NCI-H1930 (cell line): ENCODE measurements around the gene SLC30A3.
A peak's percentile ranks its signal among the peaks of the same experiment; 100 is the strongest.
"Not testable (repeated sequence)": the region's sequence is repeated elsewhere in the genome, so short reads cannot be mapped to it uniquely, and the experiment has no call there.

Experiments
- DNase-seq, 2 experiments: peaks; one replicate each; lab custom pipeline; 2025; lab: John Stamatoyannopoulos, UW

SLC30A3 gene, protein sequence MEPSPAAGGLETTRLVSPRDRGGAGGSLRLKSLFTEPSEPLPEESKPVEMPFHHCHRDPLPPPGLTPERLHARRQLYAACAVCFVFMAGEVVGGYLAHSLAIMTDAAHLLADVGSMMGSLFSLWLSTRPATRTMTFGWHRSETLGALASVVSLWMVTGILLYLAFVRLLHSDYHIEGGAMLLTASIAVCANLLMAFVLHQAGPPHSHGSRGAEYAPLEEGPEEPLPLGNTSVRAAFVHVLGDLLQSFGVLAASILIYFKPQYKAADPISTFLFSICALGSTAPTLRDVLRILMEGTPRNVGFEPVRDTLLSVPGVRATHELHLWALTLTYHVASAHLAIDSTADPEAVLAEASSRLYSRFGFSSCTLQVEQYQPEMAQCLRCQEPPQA

GRCh38 chr2:27262379-27263286 is at the start of gene SLC30A3:
SLC30A3 (minus strand) TSS chr2:27263047; CDS start chr2:27262906, 141 bp downstream.
- peak; percentile 19 to 58 for DNase-seq

DNA sequence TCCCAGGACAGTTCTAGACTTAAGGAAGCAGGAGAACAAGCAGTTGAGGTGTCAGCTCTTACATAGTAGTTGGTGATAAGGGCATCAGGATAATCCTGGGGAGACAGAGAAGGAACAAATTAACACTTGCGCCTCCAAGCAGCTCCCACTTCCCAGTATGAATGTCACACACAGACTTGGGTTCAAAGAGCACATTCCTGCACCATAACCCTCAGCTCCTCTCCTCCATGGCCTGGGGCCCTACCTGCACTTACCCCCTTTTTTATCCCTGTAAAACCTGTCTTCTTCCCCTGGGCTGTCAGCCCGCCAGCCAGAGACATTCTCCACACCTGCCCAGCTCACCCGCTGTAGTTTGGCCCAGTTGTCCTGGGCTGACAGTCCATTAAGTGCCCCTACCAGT is 49.3 kb upstream of the SLC30A3 start:
- DNase-seq = no peak

- no peak for DNase-seq
Measured at GRCh38 chr2:27309651-27310050, 46.8 kb upstream of the SLC30A3 start.

GRCh38 chr2:27308359-27308881 is 45.6 kb upstream of the SLC30A3 start, which contains the start of gene UCN:
UCN (minus strand) TSS chr2:27308445; CDS start chr2:27307895, 550 bp downstream.
- DNase-seq = no peak

DNA sequence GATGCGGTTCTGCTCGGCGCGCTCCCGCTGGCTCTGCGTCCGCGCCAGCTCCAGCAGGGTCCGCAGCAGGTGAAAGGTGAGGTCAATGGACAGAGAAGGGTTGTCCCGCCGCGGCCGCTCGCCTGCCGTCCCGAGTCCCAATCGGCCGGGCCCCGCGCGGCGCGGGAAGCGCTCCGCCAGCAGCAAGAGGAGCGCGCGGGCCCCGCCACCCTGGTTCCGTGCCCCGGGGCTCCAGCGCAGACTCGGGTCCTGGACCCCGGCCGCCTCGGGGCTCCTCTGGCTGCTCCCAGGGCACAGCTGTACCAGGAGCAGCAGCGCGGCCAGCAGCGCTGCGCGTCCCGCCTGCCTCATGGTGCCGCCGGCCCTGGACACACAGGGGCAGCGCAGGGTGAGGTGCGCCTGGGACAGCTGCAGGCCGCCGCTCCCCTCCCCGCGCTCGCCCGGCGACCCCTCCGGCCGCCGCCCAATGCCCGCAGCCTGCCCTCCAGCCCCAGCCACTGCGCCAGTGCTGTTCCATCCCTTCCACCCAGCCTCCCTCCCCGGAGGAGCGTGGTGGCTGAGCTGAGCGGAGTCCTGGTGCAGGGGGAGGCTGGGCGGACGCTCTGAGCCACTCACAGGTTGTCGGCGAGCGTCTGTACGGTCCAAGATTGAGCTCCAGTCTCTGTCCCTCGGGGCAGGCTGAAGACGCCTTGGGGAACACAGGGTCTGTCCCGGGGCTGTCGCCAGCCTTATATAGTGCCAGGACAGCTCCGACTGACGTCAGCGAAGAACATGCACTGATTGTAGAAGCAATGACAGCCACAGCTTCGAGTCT is 44.9 kb upstream of the SLC30A3 start:
- no peak for DNase-seq

DNA sequence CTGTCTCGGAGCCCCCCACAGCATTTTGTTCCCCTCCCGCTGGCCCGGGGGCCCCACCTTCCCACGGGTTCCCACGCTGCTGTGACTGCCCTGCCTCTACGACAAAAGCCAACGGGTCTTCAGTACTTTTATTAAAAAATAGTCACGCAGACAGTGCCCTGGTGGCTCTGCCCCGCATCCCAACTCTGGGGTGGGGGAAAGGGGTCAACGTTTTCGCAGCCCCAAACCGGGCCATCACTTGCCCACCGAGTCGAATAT is 44.4 kb upstream of the SLC30A3 start:
- DNase-seq = no peak

GRCh38 chr2:27306573-27307286 is 43.9 kb upstream of the SLC30A3 start:
- no peak for DNase-seq

DNA sequence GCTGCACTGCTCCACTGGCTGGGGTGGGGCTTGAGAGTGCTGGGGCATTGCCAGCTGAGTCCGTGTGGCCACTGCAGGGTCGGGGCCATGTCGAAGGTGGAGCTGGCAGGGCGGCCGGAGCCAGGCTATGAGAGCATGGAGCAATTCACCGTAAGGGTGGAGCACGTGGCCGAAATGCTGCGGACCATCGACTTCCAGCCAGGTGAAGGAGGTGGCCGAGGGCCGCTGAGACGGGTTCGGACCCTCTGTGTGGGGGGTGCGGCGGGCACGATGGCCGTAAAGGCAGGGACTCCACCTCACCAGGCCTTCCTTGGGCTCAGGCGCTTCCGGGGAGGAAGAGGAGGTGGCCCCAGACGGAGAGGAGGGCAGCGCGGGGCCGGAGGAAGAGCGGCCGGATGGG is 43.3 kb upstream of the SLC30A3 start:
- DNase-seq = no peak

DNA sequence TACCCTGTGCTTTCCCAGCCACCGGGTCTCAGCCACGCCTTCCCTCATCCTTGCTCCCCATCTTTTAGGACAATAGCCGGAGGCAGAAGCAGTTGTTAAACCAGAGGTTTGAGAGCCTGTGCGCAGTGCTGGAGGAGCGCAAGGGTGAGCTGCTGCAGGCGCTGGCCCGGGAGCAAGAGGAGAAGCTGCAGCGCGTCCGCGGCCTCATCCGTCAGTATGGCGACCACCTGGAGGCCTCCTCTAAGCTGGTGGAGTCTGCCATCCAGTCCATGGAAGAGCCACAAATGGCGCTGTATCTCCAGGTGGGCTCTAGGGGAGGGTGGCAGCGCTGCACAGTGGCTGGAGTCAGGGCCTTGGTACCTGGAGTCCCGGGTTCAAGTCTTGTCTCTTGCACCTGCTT is 42.7 kb upstream of the SLC30A3 start:
- no peak for DNase-seq

DNA sequence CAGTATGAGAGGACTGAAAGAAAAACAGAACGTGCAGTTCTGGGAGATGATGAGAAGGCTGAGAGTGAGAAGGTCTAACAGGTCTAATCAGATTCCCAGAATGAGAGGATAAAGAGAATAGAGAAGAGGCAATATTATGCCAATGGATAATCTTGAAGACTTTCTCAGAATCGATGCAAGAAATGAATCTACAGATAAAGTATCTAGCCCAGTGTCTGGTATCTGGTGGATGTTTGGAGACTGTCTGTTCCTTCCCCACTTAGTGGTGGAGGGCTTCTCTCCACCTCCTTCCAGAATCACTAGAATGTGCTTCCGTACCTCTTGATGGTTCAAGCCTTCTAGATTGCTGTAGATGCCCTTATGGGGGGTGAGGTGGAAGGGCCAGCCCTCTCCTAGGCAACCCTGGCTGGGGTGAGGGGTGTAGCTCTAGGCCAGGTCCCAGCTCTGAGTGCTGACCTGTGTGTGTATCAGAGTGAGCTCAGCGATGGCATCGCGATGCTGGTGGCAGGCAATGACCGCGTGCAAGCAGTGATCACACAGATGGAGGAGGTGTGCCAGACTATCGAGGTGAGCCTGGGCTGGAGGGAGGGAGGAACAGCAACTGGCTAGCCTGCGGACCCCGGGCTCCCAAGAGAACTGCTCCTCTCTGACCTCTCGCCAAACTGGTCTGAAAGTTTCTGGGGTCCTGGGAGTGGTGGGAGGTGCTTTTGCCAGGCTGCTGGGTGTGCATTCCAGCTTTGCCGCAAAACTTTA is 41.8 kb upstream of the SLC30A3 start:
- DNase-seq = no peak

DNA sequence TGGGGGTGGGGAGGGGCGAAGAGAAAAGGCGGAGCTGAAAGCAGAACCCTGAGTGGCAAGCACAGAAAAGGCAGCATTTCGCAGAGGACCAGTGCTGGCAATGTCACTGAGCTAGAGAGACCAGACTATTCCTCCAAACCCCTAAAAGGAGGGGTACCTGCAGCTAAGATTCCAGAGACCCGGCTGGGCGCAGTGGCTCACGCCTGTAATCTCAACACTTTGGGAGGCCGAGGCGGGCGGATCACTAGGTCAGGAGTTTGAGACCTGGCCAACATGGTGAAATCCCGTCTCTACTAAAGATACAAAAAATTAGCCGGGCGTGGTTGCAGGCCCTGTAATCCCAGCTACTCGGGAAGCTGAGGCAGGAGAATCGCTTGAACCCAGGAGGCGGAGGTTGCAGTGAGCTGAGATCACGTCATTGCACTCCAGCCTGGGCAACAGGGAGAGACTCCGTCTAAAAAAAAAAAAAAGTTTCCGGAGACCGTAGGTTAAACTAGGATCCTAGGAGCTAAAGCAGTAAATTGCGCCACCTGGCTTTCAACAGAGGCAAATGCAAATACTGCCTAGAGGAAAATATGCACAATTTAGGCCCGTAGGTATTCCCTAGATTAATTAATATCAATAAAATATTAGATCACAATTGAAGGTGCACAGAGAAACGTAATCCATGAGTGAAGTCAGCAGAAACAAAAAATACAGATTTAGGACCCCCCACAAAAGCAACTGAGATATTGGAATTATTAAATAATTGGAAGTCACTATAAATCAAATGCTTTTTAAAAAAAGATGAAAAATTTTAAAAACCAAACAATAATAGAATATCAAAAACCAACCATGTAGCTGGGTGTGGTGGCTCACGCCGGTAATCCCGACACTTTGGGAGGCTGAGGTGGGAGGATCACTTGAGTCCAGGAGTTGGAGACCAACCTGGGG is 40.5 kb upstream of the SLC30A3 start:
- peak; percentile 18 to 58 for DNase-seq

- DNase-seq = not testable (repeated sequence)
Measured at GRCh38 chr2:27300606-27301005, 37.8 kb upstream of the SLC30A3 start.

- no peak for DNase-seq
Measured at GRCh38 chr2:27298391-27299080, 35.7 kb upstream of the SLC30A3 start.

- DNase-seq = no peak
Measured at GRCh38 chr2:27297195-27297594, 34.3 kb upstream of the SLC30A3 start.

DNA sequence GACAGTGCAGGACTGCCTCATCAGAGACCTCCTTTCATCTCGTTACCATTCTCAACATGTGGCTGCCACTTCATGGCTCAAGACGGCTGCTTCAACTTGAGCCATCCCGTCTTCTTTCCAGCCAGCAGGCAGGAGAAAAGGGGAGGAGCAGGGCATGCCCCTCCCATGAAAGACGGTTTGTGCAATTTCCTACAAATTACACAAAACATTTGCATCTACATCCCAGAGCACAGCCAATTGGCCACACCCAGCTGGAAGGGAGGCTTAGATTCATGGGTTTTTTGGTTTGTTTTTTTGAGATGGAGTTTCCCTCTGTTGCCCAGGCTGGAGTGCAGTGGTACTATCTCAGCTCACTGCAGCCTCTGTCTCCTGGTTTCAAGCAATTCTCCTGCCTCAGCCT is 33.6 kb upstream of the SLC30A3 start:
- DNase-seq = no peak

GRCh38 chr2:27294928-27295327 is 32.1 kb upstream of the SLC30A3 start:
- no peak for DNase-seq

DNA sequence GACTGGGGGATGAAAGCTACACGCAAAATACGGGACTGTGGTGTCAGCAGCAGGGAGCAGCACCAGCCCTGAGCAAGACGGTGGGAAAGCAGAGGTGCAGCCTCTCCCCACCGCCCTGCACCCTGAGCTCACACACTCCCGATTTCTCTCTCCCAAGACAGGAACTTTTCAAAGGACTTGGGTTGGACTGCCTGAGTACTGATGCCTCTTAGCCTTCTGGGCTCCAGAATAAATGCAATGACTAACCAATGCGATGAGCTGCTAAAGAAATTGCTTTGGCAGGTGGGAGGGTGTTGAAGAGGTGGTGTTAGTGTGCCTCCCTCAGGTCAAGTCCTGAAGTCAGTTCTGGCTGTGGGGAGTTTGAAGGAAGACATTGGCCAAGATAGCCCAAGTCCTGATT is 29.0 kb upstream of the SLC30A3 start:
- no peak for DNase-seq

GRCh38 chr2:27290549-27290948 is 27.7 kb upstream of the SLC30A3 start:
- no peak for DNase-seq

GRCh38 chr2:27288610-27289009 is 25.8 kb upstream of the SLC30A3 start:
- no peak for DNase-seq
